H1 (cell line): ENCODE data around the gene CIITA.

Source experiments
- ASH2L ChIP-seq: fragments of 200-600, 300-600 bp; sonication (generic); IDR thresholded peaks from one replicate; pipeline ENCODE4 v1.7.1; 2017; ENCODE audit warnings: low read length
- ATF3 ChIP-seq: IDR thresholded peaks from 2 replicates; pipeline ENCODE4 v1.6.1; 2011; ENCODE audit warnings: low read depth, mild to moderate bottlenecking, low read length; ENCODE audit not compliant: insufficient read depth
- CEBPB ChIP-seq: IDR thresholded peaks from 2 replicates; pipeline ENCODE4 v1.6.1; 2012; ENCODE audit warnings: low read depth, low read length
- CTCF ChIP-seq, 3 experiments: IDR thresholded peaks; 1 replicate in 2 of 3; 2 replicates in 1 of 3; pipeline versions ENCODE4 v1.5.1 to v1.6.1; 2011; ENCODE audit warnings: low read length in 3 of 3, mild to moderate bottlenecking in 3 of 3, inconsistent platforms in 2 of 3, low read depth in 1 of 3, moderate library complexity in 1 of 3; ENCODE audit not compliant: insufficient read depth in 1 of 3; ENCODE audit errors: control extremely low read depth in 1 of 3
- GABPA ChIP-seq: IDR thresholded peaks from 2 replicates; pipeline ENCODE4 v1.6.1; 2011; ENCODE audit warnings: mild to moderate bottlenecking, low read length, moderate library complexity, borderline replicate concordance; ENCODE audit not compliant: insufficient read depth
- HDAC2 ChIP-seq, 2 experiments: fragments of 300-600 bp in 1 of 2; sonication (generic) in 1 of 2; IDR thresholded peaks; 2 replicates each; pipeline ENCODE4 v1.6.1; 2011 to 2012; ENCODE audit warnings: low read depth in 2 of 2, low read length in 2 of 2, mild to moderate bottlenecking in 2 of 2, moderate library complexity in 2 of 2, borderline replicate concordance in 1 of 2, inconsistent platforms in 1 of 2
- KDM1A ChIP-seq: fragments of 200-600, 300-600 bp; sonication (generic); IDR thresholded peaks from 2 replicates; pipeline ENCODE4 v1.7.1; 2016; ENCODE audit warnings: mild to moderate bottlenecking, low read length, borderline replicate concordance
- POLR2A ChIP-seq, 2 experiments: IDR thresholded peaks; 1 replicate in 1 of 2; 2 replicates in 1 of 2; pipeline ENCODE4 v1.6.1; 2011; ENCODE audit warnings: low read depth in 2 of 2, low read length in 2 of 2, mild to moderate bottlenecking in 2 of 2; ENCODE audit errors: control extremely low read depth in 1 of 2
- SP1 ChIP-seq: IDR thresholded peaks from 2 replicates; pipeline ENCODE4 v1.6.1; 2011; ENCODE audit warnings: low read depth, low read length
- TAF1 ChIP-seq: IDR thresholded peaks from 2 replicates; pipeline ENCODE4 v1.6.1; 2011; ENCODE audit warnings: mild to moderate bottlenecking, low read depth, low read length

GRCh38 chr16:10980813-10981212 lies 103.8 kb downstream of the CIITA start:
- TF ChIP-seq HDAC2 (IDR thresholded peaks at IDR 0.05; ENCODE audit: borderline replicate concordance in 1 of 2, low read depth in 2 of 2, low read length in 2 of 2) (no peak), CTCF (IDR thresholded peaks at IDR 0.05; ENCODE audit: control extremely low read depth in 1 of 3, insufficient read depth in 1 of 3, low read depth in 1 of 3, low read length in 3 of 3) (no peak), ASH2L (no peak), POLR2A (IDR thresholded peaks at IDR 0.05; ENCODE audit: control extremely low read depth in 1 of 2, low read depth in 2 of 2, low read length in 2 of 2) (no peak), TAF1 (no peak), CEBPB (no peak), GABPA (no peak), SP1 (no peak), ATF3 (no peak), KDM1A (no peak)
